Spinal cord (tissue), 10 donors: ENCODE measurements around the gene ARHGAP26. TPM values are rescaled to one million over a fixed set of nuclear protein-coding genes. Genes with fewer than 3 reads are reported as not detected.
A peak's percentile ranks its signal among the peaks of the same experiment; 100 is the strongest.
"Not testable (repeated sequence)": the region's sequence is repeated elsewhere in the genome, so short reads cannot be mapped to it uniquely, and the experiment has no call there.

ENCODE experiments used
- DNase-seq, 6 donors: peaks; one replicate each; pipeline versions ENCODE4 v3.0.0 to v3.0.0-alpha.2; 2013 to 2015; ENCODE audit warnings: low spot score in 6 of 6, low read depth in 4 of 6
- H3K27ac ChIP-seq: one replicate; pipeline ENCODE4 v1.5.1; 2013; ENCODE audit warnings: low read depth, low read length, control low read depth
- H3K27me3 ChIP-seq: one replicate; pipeline ENCODE4 v1.6.1; 2013; ENCODE audit warnings: low read length; ENCODE audit not compliant: control insufficient read depth, insufficient read depth
- H3K36me3 ChIP-seq: one replicate; pipeline ENCODE4 v1.6.1; 2013; ENCODE audit warnings: low read length; ENCODE audit not compliant: control insufficient read depth, insufficient read depth
- H3K4me1 ChIP-seq: one replicate; pipeline ENCODE4 v1.6.1; 2013; ENCODE audit warnings: low read length; ENCODE audit not compliant: control insufficient read depth, insufficient read depth
- H3K4me3 ChIP-seq: one replicate; pipeline ENCODE4 v1.5.1; 2013; ENCODE audit warnings: low read depth, low read length, control low read depth
- H3K9me3 ChIP-seq: one replicate; pipeline ENCODE4 v1.6.1; 2013; ENCODE audit warnings: low read length; ENCODE audit not compliant: control insufficient read depth, insufficient read depth
- WGBS: methylation state at CpG from one replicate; pipeline ENCODE4 v1.1.5; 2013; ENCODE audit warnings: missing lambda C conversion rate; ENCODE audit not compliant: insufficient coverage; 5-methylcytosine and 5-hydroxymethylcytosine counted together
- polyA plus RNA-seq, 2 donors: library from polyadenylated mRNA; unstranded; fragments of 120-200 nt; gene quantifications; one replicate each; pipeline ENCODE4 v1.2.1, GENCODE V29; 2013; ENCODE audit not compliant: insufficient read length in 2 of 2
- total RNA-seq, 2 donors: library from RNA; depleted of rRNA in 1 of 2; stranded (reverse); fragments of 120-200 nt in 1 of 2; fragments of >200 nt in 1 of 2; gene quantifications; one replicate each; pipeline versions ENCODE4 v1.2.3 to v1.2.4, GENCODE V29; 2013 to 2014
- donor health status: healthy.

Gene ARHGAP26
- total and polyA plus RNA-seq, 4 donors, result 21.9 to 39.7 (median 22.4) TPM

- no peak overlapping the region for H3K4me3 ChIP-seq
- WGBS, result 85% methylated on average over 2 of the region's 4 CpGs
Observed at GRCh38 chr5:142926549-142926948, 156.4 kb downstream of the ARHGAP26 start.

GRCh38 chr5:142928999-142929398, 158.8 kb downstream of the ARHGAP26 start:
- not testable (repeated sequence) for H3K9me3 ChIP-seq, H3K4me1 ChIP-seq, H3K36me3 ChIP-seq, H3K27me3 ChIP-seq, DNase-seq, H3K27ac ChIP-seq, H3K4me3 ChIP-seq
- WGBS, result 83% methylated on average over 9 of the region's 11 CpGs

More at GRCh38 chr5:142926549-142926948, 156.4 kb downstream of the ARHGAP26 start:
- no peaks in the 10 kb centered on the region for H3K9me3 ChIP-seq
- no peaks in the 10 kb centered on the region for H3K4me1 ChIP-seq
- no peaks in the 10 kb centered on the region for H3K27me3 ChIP-seq
- H3K36me3 ChIP-seq, result no peaks in the 10 kb centered on the region
- DNase-seq, result no peak
- no peak overlapping the region for H3K27ac ChIP-seq

GRCh38 chr5:142929587-142929986, 159.4 kb downstream of the ARHGAP26 start:
- H3K4me3 ChIP-seq, result no peak overlapping the region
- H3K36me3 ChIP-seq, result no peaks in the 10 kb centered on the region
- peak overlapping the region; percentile 37 for H3K27ac ChIP-seq
- 58% methylated on average over 2 of the region's 2 CpGs for WGBS
- no peak for DNase-seq
- no peaks in the 10 kb centered on the region for H3K4me1 ChIP-seq
- no peaks in the 10 kb centered on the region for H3K9me3 ChIP-seq
- H3K27me3 ChIP-seq, result no peaks in the 10 kb centered on the region

GRCh38 chr5:142930395-142931110, 160.4 kb downstream of the ARHGAP26 start:
- no peak overlapping the region for H3K27ac ChIP-seq
- no peaks in the 10 kb centered on the region for H3K4me1 ChIP-seq
- no peaks in the 10 kb centered on the region for H3K9me3 ChIP-seq
- no peaks in the 10 kb centered on the region for H3K27me3 ChIP-seq
- no peak overlapping the region for H3K4me3 ChIP-seq
- H3K36me3 ChIP-seq, result no peaks in the 10 kb centered on the region
- 80% methylated on average over 1 of the region's 7 CpGs for WGBS
- no peak for DNase-seq

- H3K36me3 ChIP-seq, result no peaks in the 10 kb centered on the region
- DNase-seq, result no peak
- no peaks in the 10 kb centered on the region for H3K4me1 ChIP-seq
- WGBS, result 87% methylated on average over 5 of the region's 9 CpGs
- no peaks in the 10 kb centered on the region for H3K27me3 ChIP-seq
- no peak overlapping the region for H3K27ac ChIP-seq
- no peak overlapping the region for H3K4me3 ChIP-seq
- H3K9me3 ChIP-seq, result no peaks in the 10 kb centered on the region
Observed at GRCh38 chr5:142931896-142932686, 161.9 kb downstream of the ARHGAP26 start.

GRCh38 chr5:142934051-142934762, 164.0 kb downstream of the ARHGAP26 start:
- peak in 2 of 6 donors; percentile 10 to 88 for DNase-seq
- Histone ChIP-seq H3K4me3 (no peak overlapping the region), H3K27me3 (no peaks in the 10 kb centered on the region), H3K4me1 (no peaks in the 10 kb centered on the region), H3K9me3 (no peaks in the 10 kb centered on the region), H3K36me3 (no peaks in the 10 kb centered on the region), H3K27ac (no peak overlapping the region)
- no CpG with 5 or more reads among the region's 4 CpGs for WGBS

- Histone ChIP-seq H3K27me3 (no peaks in the 10 kb centered on the region), H3K9me3 (no peaks in the 10 kb centered on the region), H3K4me3 (no peak overlapping the region), H3K27ac (no peak overlapping the region), H3K4me1 (no peaks in the 10 kb centered on the region), H3K36me3 (no peaks in the 10 kb centered on the region)
- WGBS, result 100% methylated on average over 1 of the region's 5 CpGs
- DNase-seq, result no peak
Observed at GRCh38 chr5:142935014-142935413, 164.8 kb downstream of the ARHGAP26 start.

- Histone ChIP-seq H3K4me3 (no peak overlapping the region), H3K9me3 (no peaks in the 10 kb centered on the region), H3K36me3 (no peaks in the 10 kb centered on the region), H3K27ac (no peak overlapping the region), H3K27me3 (no peaks in the 10 kb centered on the region), H3K4me1 (no peaks in the 10 kb centered on the region)
- 100% methylated on average over 1 of the region's 4 CpGs for WGBS
- DNase-seq, result no peak
Observed at GRCh38 chr5:142937374-142937773, 167.2 kb downstream of the ARHGAP26 start.

- DNase-seq, result peak in 1 of 6 donors; percentile 15
- Histone ChIP-seq H3K4me3 (no peak overlapping the region), H3K36me3 (no peaks in the 10 kb centered on the region), H3K4me1 (no peaks in the 10 kb centered on the region), H3K27me3 (no peaks in the 10 kb centered on the region), H3K27ac (no peak overlapping the region), H3K9me3 (no peaks in the 10 kb centered on the region)
- WGBS, result 100% methylated on average over 1 of the region's 4 CpGs
Observed at GRCh38 chr5:142938266-142938880, 168.2 kb downstream of the ARHGAP26 start.
